T-helper 9 cell (primary cell): ENCODE data around the gene RAB26.
A peak's percentile ranks its signal among the peaks of the same experiment; 100 is the strongest.

ENCODE experiments used
- DNase-seq: peaks from one replicate; pipeline ENCODE4 v3.0.0-alpha.2; 2020

The RAB26 gene

GRCh38 chr16:2181952-2182351 lies 33.5 kb downstream of the RAB26 start:
- no peak for DNase-seq

DNA sequence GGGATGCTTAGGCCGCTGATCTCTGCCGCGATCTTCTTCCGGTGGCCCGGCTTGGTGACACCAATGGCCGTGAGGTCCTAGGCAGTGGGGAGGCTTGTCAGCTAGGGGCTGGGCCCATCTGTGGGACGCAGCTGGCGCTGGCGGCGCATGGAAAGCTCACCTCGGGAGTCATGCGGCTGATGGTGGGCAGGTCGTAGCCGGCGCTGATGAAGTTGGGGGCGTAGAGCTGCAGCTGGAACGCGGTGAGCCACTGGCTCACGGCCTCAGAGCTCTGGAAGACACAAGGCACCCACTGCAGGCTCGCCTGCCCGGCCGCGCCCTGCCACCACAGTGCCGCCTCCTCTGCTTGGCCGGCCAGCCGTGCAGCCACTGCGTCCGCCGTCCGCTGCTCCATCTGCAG lies 35.2 kb downstream of the RAB26 start:
- no peak for DNase-seq

GRCh38 chr16:2184346-2184745 lies 35.9 kb downstream of the RAB26 start:
- no peak for DNase-seq

DNA sequence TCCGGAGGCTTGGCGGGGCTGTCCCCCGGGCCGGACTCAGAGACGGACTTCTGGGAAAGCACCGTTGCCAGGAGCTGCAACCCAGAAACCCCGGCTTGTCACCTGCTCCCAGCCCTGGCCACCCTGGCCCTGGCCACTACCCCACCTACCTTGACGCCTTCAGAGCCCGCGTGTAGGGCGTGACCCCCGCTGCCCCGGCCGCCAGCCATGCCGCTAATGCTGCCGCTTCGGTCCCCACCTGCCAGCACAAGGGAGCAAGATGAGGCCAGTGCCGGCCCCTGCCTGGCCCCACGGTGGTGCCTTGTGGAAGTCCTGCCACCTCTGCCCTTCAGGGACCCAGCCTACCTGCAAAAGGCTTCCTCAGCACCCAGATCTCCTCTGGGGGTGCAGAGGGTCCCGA lies 36.5 kb downstream of the RAB26 start:
- no peak for DNase-seq

DNA sequence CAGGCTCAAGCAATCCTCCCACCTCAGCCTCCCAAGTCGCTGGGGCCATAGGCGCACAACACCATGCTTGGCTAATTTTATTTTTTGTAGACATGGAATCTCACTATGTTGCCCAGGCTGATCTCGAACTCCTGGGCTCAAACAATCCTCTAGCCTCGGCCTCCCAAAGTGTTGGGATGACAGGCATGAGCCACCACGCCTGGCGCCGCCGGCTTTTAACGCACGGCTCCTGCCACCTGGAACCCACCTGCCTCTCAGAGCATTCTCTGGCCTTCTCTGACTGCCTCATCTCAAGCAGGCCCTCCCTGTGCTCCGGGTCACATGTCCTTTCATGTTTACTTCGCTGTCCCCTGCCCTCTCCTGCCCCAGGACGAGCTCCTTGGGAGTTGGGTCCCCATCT lies 37.6 kb downstream of the RAB26 start:
- DNase-seq, result no peak

DNA sequence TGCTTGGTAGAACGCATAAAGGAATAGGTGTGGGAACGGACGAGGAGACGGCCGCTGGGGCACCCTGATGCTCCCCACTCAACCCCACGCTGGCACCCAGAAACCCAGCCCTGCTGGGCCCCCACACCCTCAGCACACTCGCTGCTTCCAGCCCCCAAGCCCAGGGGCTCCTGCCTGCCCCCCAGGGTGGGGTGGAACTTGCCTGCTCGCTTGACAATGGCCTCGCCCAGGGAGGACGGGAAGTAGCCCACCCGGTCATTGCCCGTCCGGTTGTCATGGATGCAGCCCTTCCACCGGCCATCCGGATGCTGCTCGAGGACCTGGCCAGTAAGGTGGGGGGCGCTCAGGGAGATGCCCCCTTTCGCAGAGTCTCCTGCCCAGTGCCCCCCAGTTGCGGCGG lies 38.1 kb downstream of the RAB26 start:
- no peak for DNase-seq

DNA sequence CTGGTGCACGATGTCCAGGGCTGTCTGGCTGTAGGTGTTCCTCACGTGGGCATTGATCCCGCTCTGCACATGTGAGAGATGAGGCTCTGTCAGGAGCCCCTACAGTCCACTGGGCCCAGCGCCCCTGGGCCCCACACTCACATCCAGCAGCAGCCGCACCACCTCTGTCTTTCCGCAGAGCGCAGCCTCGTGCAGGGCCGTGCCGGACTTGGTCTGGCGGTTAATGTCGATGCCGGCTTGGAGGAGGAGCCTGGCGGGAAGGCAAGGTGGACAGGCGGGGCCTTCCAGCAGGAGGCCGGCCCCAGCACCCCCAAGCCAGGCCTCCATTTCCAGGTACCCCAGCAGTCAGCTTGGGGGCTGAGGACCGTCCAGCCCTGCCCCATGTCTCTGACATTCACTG lies 38.8 kb downstream of the RAB26 start:
- no peak for DNase-seq

DNA sequence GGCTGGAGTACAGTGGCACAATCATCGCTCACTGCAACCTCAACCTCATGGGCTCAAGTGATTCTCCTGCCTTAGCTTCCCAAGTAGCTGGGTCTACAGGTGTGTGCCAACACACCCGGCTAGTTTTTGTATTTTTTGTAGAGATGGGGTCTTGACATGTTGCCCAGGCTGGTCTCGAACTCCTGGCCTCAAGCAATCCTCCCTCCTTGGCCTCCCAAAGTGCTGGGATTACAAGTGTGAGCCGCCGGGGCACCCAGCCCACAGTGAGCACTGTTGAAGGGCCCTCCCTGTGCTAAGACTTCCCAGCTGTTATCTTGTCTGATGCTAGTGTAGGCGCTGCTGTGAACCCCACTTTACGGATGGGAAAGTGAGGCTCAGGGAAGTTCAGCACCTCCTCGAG lies 40.0 kb downstream of the RAB26 start:
- DNase-seq, result no peak

DNA sequence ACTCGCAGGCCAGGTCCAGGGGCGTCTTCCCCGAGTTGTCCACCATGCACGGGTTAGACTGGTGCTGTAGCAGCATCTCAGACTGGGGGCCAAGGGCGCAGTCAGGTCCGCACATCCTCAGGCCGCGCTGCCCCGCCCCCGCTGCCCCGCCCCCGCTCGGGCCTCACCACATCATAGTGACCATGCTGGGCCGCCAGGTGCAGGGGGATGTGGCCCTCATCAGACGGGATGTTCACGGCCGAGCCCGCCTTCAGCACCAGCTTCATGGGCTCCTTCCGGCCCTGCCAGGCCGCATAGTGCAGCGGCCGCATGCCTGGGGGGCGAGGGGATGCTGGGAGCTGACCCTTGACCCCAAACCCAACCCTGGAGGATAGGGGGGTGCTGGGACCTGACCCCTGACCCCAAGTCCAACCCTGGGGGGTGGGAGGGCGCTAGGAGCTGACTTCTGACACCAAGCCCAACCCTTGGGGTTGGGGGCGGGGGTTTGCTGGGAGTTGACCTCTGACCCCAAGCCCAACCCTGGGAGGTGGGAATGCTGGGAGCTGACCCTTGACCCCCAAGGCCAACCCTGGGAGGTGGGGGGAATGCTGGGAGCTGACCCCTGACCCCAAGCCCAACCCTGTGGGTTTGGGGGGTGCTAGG lies 40.9 kb downstream of the RAB26 start:
- no peak for DNase-seq

- no peak for DNase-seq
Observed at GRCh38 chr16:2190002-2190658, 41.7 kb downstream of the RAB26 start.

GRCh38 chr16:2190659-2191445 lies 42.4 kb downstream of the RAB26 start:
- no peak for DNase-seq

- DNase-seq, result no peak
Observed at GRCh38 chr16:2191446-2191706, 43.0 kb downstream of the RAB26 start.

GRCh38 chr16:2194166-2194834 lies 45.9 kb downstream of the RAB26 start:
- DNase-seq, result no peak

DNA sequence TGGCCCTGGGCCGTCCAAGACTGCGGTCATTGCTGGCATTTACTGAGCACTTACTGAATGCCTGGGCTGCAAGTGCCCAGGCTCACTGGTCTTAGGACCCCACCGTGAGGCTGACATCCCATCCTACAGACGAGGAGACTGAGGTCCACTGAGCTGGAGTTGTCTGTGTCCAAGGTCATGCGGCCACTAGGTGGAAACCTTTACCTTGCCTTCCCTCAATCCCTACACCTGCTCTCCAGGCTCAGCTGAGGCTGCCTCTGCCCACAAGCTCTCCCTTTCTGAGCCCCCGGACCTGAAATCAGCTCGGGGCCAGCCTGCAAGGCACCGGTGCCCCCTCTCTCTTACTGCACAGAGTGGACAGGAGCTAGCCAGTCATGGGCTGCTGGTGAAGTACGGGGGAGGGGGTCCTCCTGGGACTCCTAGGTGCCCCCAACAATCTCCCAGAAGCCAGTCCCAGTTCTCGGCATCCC lies 46.5 kb downstream of the RAB26 start:
- DNase-seq, result peak; percentile 35

- DNase-seq, result no peak
Observed at GRCh38 chr16:2195322-2196161, 47.1 kb downstream of the RAB26 start.

DNA sequence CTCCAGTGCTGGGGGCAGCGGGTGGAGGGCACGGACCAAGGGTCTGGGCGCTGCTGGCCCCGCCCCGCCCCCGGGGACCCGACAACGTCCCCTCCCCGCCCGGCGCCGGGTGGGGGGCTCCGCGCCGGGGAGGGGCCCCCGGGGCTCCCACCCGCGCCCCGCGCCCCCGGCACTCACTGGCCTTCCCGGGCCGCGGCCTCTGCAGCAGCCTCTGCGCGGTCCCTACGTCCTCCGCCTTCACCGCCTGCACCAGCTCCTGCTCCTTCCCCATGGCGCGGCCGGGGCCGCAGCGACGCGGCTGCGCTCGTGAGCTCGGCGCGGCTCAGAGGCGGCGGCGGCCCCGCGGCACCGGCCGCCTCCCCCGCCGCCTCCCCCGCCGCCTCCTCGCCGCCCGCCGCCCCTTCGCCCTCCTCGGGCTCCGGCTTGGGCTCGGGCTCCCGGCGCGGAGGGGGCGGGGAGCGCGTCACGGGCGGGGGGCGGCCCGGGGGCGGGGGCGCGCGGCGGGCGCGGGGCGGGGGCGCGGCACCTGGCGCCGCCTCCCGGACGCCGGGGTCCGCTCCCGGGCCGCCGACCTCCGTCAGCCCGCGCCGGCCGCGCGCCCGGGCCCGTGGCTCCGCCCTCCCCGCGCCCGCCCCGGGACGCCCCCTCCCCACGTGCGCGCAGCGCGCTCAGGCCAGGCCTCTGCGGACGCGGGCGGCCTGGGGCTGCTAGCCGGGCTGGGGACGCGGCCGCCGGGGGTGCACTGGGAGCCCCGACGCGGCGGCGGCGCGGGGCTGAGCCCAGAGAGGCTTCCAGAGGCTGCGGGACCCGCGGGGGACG lies 47.9 kb downstream of the RAB26 start, which contains the start of gene CASKIN1:
TSS of gene CASKIN1 (minus strand) at position 444 of the 819 bp plus-strand sequence. CDS start at position 271, 173 bp downstream.
- DNase-seq, result no peak

- no peak for DNase-seq
Observed at GRCh38 chr16:2196981-2197511, 48.6 kb downstream of the RAB26 start.

DNA sequence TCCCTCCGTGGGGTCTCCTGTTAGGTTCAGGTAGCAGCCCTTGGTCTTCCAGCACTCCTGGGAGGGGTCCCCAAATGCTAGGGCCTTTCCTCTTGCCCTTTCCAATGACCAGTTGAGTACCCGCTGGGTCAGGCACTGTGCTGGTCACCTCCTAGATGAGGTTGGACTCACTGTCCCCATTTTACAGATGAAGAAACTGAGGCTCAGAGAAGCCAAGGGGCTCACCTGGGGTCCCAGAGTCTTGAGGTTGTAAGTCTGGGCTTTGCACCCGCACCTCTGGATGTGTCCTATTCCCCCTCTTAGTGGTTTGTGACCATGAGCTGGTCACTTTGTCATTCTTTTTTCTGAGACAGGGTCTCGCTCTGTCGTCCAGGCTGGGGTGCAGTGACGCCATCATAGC lies 49.3 kb downstream of the RAB26 start:
- DNase-seq, result no peak

GRCh38 chr16:2198283-2198682 lies 49.9 kb downstream of the RAB26 start:
- no peak for DNase-seq

GRCh38 chr16:2199095-2199494 lies 50.7 kb downstream of the RAB26 start:
- no peak for DNase-seq

DNA sequence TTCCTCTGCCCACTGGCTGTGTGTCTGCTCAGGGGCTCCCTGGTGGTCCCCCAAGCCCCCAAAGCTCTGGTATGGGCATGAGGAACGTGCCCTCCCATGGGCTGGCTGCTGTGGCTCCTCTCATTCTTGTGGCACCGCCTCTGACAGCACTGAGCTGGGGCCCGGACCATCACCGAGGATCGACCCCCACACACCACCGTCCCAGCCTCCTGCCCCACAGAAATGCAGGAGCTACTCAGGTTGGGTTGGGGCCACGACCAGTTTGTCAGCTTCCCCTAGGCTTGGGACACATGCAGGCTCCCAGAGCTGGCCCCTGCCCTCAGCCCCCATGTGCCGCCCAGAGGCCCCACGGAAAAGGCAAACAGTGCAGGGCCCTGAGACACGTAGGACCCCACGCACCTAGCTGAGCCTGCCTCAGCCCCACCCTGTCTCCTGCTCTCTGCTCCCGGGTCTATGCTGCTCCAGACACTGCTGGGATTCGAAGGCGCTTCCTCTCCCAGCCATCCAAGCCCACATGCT lies 51.3 kb downstream of the RAB26 start:
- no peak for DNase-seq
